Lower leg skin (tissue), 3 donors: Measurements from ENCODE around the gene ACACA.

ENCODE experiments used
- POLR2A ChIP-seq, 2 donors: fragments of 450-650 bp; IDR thresholded peaks; one replicate each; pipeline ENCODE4 v1.6.1; 2016 to 2017; ENCODE audit warnings: antibody characterized with exemption in 2 of 2, mild to moderate bottlenecking in 1 of 2, moderate library complexity in 1 of 2
- TF ChIP-seq, protein P1 (sequence below), 3 donors: fragments of 450-650 bp; IDR thresholded peaks; one replicate each; pipeline ENCODE4 v1.5.1; 2016; ENCODE audit warnings: antibody characterized with exemption in 3 of 3, mild to moderate bottlenecking in 3 of 3, moderate library complexity in 2 of 3

DNA sequence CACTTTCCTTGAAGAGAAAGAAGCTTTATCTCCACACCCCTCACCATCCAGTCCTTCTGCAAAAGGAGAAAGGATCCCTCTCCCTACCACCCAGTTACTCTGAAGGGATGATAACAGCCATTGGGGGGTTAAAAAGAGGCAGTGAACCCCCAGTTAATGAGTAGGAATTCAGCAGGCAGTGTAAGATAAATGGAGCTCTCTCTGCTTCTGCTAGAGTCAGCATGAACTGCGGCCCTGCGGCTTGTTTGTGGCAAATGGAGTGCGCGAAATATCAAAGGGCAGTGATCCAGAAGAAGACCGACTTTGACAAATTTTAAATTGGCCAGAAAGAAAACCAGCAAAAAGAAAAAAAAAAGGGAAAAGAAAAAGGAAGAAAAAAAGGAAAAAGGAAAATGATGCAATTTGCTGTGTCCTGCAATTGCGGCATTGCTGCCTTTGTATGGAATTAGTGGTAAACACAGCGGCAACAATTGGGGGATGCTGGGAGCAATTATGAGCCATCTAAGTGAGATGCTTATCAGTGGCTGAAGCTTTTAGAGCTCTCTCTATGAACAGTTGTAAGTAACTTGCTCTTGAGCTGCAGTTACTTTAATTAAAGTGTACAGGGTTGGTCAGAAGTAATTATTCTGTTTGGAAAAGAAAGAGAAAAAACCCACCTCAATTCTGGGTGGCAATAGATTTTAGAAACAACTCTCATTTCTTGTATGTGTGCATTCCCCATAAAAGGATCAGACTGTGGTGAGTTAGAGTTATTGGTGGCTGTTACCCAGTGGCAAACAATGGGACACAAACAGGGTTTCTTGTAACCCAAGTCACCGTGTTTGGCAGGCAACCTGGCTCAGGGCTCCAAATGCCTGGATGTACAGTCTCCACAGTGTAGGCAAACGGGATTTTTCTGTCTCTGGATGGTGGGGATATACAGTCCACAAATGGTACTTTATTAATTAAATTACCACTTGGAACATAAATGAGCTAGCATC lies 296.6 kb downstream of the ACACA start:
- TF ChIP-seq, protein P1, sequence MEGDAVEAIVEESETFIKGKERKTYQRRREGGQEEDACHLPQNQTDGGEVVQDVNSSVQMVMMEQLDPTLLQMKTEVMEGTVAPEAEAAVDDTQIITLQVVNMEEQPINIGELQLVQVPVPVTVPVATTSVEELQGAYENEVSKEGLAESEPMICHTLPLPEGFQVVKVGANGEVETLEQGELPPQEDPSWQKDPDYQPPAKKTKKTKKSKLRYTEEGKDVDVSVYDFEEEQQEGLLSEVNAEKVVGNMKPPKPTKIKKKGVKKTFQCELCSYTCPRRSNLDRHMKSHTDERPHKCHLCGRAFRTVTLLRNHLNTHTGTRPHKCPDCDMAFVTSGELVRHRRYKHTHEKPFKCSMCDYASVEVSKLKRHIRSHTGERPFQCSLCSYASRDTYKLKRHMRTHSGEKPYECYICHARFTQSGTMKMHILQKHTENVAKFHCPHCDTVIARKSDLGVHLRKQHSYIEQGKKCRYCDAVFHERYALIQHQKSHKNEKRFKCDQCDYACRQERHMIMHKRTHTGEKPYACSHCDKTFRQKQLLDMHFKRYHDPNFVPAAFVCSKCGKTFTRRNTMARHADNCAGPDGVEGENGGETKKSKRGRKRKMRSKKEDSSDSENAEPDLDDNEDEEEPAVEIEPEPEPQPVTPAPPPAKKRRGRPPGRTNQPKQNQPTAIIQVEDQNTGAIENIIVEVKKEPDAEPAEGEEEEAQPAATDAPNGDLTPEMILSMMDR (IDR thresholded peaks at IDR 0.05): no peak
- no peak for TF ChIP-seq POLR2A (IDR thresholded peaks at IDR 0.05)
